ENCODE measurements around the gene ROCK2.

GRCh38 chr2:11201969-11202368 lies 142.5 kb downstream of the ROCK2 start:
- TF ChIP-seq CTCF (IDR thresholded peaks at IDR 0.05): no peak
- no peak for TF ChIP-seq EZH2 (IDR thresholded peaks at IDR 0.05; ENCODE audit: borderline replicate concordance, insufficient read depth, low read depth, low read length, poor library complexity, severe bottlenecking)
